ENCODE data around the gene XPOT. TPM values are rescaled to one million over a fixed set of nuclear protein-coding genes. Genes with fewer than 3 reads are reported as not detected.
A peak's percentile ranks its signal among the peaks of the same experiment; 100 is the strongest.

The XPOT gene
- total and polyA plus RNA-seq, 5 donors = 8.9 to 33.3 (median 25.9) TPM

DNA sequence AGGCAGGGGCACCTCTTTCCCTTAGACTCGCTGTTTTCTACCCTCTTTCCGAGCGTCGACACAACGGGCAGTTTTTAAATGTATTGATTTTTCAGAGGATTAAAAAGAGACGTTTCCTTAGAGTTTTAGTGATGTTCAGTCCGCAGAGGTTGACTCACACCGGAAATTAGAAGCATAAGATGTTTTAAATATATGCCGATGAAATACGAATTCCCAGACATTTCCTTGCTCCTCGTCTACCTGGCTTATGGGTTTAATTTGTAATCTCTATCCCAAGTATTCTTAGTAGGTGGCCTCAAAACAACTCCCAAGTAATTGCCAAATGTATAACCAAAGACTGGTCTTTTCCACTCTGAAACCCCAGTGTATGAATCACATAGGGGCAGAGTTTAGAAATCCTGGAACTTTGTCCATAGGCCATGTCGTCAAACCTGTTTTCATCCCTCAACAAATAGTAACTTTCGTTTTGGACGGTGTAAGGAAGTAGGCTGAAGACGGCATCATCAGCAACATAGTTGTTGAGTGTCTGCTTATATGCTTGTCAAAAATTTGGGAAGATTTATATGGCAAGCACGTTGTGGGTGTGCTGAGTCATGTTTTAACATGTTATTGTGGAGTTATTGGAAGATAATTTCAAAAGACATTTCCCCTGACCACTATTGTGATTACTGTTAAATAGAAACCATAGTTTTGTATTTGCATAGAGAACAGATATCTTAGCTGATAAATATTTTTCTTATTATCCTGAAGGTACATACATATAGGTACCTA is 48.6 kb downstream of the XPOT start:
- peak; percentile 34 to 64 for ATAC-seq
- Histone ChIP-seq H3K4me1 (ENCODE audit: control insufficient read depth, insufficient read depth, low read length) (no peaks in the 10 kb centered on the region), H3K27me3 (ENCODE audit: control insufficient read depth, insufficient read depth) (no peaks in the 10 kb centered on the region), H3K27ac (ENCODE audit: low read length) (peak overlapping the region; percentile 95), H3K9me3 (ENCODE audit: control insufficient read depth, low read length) (no peaks in the 10 kb centered on the region), H3K4me3 (ENCODE audit: low read length) (peak overlapping the region; percentile 92)
- intact Hi-C loops (cut with DNase I) = no loop called here
- WGBS = under 1% methylated on average over 16 of the region's 16 CpGs
- DNase-seq = no peak

DNA sequence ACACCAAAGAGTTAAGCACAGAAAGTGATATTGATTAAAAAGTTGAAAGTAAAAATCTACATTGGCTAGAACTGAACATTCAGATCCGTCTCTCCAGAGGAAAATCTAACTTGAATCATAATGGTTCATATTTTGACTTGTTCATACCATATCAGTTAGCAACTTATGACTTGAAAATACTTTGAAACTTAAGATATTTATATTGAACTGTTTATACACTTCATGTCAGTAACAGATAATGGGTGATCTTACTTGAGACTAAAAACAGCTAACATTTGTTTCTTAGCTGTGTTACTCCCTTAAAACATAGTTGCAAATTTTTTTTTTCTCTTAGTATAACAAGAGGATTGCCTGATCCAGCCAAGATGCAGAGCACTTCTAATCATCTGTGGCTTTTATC is 51.3 kb downstream of the XPOT start:
- no peak overlapping the region for H3K4me3 ChIP-seq (ENCODE audit: low read length)
- no peak for ATAC-seq
- H3K27ac ChIP-seq (ENCODE audit: low read length) = no peak overlapping the region
- intact Hi-C loops (cut with DNase I) = no loop called here
- H3K27me3 ChIP-seq (ENCODE audit: control insufficient read depth, insufficient read depth) = no peaks in the 10 kb centered on the region
- WGBS = 80% methylated on average over 1 of the region's 1 CpG
- no peak for DNase-seq
- no peaks in the 10 kb centered on the region for H3K9me3 ChIP-seq (ENCODE audit: control insufficient read depth, low read length)
- H3K4me1 ChIP-seq (ENCODE audit: control insufficient read depth, insufficient read depth, low read length) = no peaks in the 10 kb centered on the region

DNA sequence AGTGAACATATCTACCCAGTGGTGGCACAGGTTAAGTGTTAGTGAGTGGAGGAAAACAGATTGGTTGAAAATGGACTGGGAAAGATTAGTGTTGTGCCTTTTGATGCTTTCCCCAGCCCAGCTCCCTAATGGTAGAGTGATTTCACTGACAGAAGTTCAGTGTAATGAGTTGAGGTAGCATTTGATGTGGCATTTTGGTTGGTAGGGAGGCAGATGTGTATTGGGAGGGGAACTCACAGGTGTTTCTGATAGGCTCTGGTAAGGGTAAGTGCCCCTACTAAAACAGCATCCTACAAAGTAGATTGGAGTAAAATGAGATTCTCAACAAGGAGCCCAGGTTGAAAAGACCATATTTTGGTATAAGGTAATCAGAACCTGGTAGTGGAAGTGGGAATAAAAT is 51.9 kb downstream of the XPOT start:
- intact Hi-C loops (cut with DNase I) = no loop called here
- DNase-seq (no peak), ATAC-seq (no peak)
- H3K27ac ChIP-seq (ENCODE audit: low read length) = no peak overlapping the region
- H3K27me3 ChIP-seq (ENCODE audit: control insufficient read depth, insufficient read depth) = no peaks in the 10 kb centered on the region
- H3K4me3 ChIP-seq (ENCODE audit: low read length) = no peak overlapping the region
- no peaks in the 10 kb centered on the region for H3K9me3 ChIP-seq (ENCODE audit: control insufficient read depth, low read length)
- no peaks in the 10 kb centered on the region for H3K4me1 ChIP-seq (ENCODE audit: control insufficient read depth, insufficient read depth, low read length)

DNA sequence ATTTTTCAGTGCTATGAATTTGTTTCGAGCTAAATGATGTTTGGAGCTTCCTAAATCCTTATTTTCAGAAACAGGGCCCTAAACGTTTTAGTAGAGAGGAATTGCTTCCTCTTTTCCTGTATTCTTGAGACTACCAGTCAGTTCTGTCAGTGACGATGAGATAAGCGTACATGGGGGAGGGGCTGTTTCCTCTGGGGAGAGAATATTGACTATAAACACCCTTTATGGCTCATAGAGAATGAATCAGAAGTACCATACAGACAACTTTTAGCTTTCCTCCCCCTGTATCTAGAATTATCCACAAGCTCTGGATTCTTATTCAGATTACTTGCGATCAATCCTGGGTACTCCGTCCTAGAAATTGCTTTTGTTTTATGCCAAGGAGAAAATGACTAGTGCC is 52.8 kb downstream of the XPOT start:
- no peak overlapping the region for H3K27ac ChIP-seq (ENCODE audit: low read length)
- DNase-seq (no peak), ATAC-seq (no peak)
- WGBS = 50% methylated on average over 6 of the region's 6 CpGs
- no peaks in the 10 kb centered on the region for H3K27me3 ChIP-seq (ENCODE audit: control insufficient read depth, insufficient read depth)
- no peaks in the 10 kb centered on the region for H3K4me1 ChIP-seq (ENCODE audit: control insufficient read depth, insufficient read depth, low read length)
- H3K4me3 ChIP-seq (ENCODE audit: low read length) = no peak overlapping the region
- H3K9me3 ChIP-seq (ENCODE audit: control insufficient read depth, low read length) = no peaks in the 10 kb centered on the region
- intact Hi-C loops (cut with DNase I) = no loop called here

DNA sequence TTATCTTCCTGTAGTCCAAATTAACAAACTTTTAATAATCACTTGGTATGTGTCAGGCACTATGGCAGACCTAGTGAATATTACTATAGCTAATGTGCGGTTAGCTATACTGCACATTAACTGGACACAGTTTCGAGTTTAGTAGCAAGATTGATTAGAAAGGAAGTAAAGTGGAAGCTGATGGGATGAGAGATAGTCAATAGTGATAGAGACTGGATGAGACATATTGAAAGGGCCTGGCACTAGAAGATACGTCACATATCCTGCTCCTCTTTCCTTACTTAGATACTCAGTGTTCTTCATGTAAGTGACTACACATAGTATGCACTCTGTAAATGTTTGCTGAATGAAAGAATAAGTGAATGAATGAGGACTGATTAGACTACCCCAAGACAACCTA is 53.3 kb downstream of the XPOT start:
- DNase-seq (no peak), ATAC-seq (no peak)
- intact Hi-C loops (cut with DNase I) = no loop called here
- Histone ChIP-seq H3K27ac (ENCODE audit: low read length) (no peak overlapping the region), H3K4me1 (ENCODE audit: control insufficient read depth, insufficient read depth, low read length) (no peaks in the 10 kb centered on the region), H3K27me3 (ENCODE audit: control insufficient read depth, insufficient read depth) (no peaks in the 10 kb centered on the region), H3K9me3 (ENCODE audit: control insufficient read depth, low read length) (no peaks in the 10 kb centered on the region), H3K4me3 (ENCODE audit: low read length) (no peak overlapping the region)
- 82% methylated on average over 3 of the region's 3 CpGs for WGBS

DNA sequence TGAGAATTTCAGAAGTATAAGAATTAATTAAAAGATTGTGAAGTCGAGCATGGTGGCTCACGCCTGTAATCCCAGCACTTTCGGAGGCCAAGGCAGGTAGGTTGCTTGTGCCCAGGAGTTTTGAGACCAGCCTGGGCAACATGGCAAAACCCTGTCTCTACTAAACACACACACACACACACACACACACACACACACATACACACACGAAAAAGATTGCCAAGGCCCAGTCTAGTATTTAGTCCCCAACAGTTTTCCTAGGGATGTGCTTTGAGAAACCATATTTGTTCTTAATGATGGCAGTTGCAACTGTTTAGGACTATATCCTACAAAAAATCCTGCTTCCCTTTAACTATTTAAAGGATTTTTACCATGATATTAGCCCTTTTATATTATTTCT is 53.7 kb downstream of the XPOT start:
- no peaks in the 10 kb centered on the region for H3K4me1 ChIP-seq (ENCODE audit: control insufficient read depth, insufficient read depth, low read length)
- DNase-seq (no peak), ATAC-seq (no peak)
- intact Hi-C loops (cut with DNase I) = no loop called here
- no peaks in the 10 kb centered on the region for H3K9me3 ChIP-seq (ENCODE audit: control insufficient read depth, low read length)
- no peaks in the 10 kb centered on the region for H3K27me3 ChIP-seq (ENCODE audit: control insufficient read depth, insufficient read depth)
- no peak overlapping the region for H3K4me3 ChIP-seq (ENCODE audit: low read length)
- 82% methylated on average over 4 of the region's 4 CpGs for WGBS
- no peak overlapping the region for H3K27ac ChIP-seq (ENCODE audit: low read length)

DNA sequence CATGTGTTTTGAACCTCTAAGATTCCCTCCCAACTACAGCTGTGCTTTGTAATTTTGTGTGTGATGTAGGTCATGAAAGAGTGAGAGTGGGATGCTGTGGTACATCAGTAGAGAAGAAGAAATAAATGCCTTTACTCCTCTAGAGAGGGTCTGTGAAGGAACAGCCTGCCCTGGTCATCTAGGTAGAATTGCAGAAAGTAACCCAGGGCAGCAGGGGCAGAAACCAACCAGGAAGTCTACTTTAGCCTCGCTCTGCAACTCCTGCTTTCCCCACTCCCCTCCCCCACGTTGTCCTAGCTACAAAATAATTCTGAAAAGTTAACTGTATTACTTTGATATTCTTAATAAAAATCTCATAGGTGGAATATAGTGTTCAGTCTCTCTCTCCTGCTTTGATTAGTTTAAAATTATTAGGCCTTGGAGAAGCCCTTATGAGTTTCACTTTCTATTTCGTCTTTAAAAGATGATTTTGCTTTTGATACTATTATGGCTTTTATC is 55.3 kb downstream of the XPOT start:
- peak in 1 of 3 donors; percentile 28 for DNase-seq
- Histone ChIP-seq H3K27me3 (ENCODE audit: control insufficient read depth, insufficient read depth) (no peaks in the 10 kb centered on the region), H3K9me3 (ENCODE audit: control insufficient read depth, low read length) (no peaks in the 10 kb centered on the region), H3K27ac (ENCODE audit: low read length) (peak overlapping the region; percentile 21), H3K4me1 (ENCODE audit: control insufficient read depth, insufficient read depth, low read length) (no peaks in the 10 kb centered on the region), H3K4me3 (ENCODE audit: low read length) (peak overlapping the region; percentile 64)
- WGBS = 32% methylated on average over 3 of the region's 3 CpGs
- intact Hi-C loops (cut with DNase I) = no loop called here
- peak; percentile 62 to 65 for ATAC-seq

DNA sequence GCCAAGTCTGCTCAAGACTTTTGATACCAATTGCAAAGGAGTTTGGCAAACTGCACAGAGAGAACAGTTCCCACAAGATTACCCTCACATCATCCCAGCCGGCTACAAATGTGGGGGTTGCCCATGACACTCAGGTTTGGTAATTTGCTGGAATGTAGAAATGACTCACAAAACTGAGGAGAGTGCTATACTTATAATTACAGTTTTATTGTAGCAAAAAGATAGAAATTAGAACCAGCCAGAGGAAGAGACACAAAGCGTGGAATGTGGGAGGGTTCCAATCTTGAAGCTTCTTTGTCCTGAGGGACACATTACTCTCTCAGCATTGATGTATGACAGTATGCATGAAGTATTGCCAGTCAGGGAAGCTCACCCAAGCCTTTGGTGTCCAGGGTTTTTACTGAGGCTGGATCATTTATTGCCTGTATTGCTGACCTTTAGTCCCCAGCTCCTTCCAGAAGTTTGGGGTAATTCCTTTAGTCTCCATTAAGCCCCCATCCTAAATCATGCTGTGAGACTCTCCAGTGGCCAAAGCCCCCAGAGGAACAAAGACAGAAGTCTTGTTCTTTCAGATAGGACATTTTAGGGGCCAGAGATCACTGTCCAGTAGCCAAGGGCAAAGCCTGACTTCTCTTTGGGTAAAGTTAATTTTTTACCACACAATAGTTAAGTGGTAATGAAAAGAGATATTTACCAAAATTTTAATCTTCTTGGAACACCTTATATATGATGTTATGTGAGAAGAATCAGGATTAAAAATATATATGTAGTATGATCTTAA is 57.6 kb downstream of the XPOT start:
- intact Hi-C loops (cut with DNase I) = no loop called here
- ATAC-seq = no peak
- no peaks in the 10 kb centered on the region for H3K4me1 ChIP-seq (ENCODE audit: control insufficient read depth, insufficient read depth, low read length)
- no peak overlapping the region for H3K4me3 ChIP-seq (ENCODE audit: low read length)
- H3K27me3 ChIP-seq (ENCODE audit: control insufficient read depth, insufficient read depth) = no peaks in the 10 kb centered on the region
- no peaks in the 10 kb centered on the region for H3K9me3 ChIP-seq (ENCODE audit: control insufficient read depth, low read length)
- 68% methylated on average over 2 of the region's 2 CpGs for WGBS
- no peak overlapping the region for H3K27ac ChIP-seq (ENCODE audit: low read length)
- no peak for DNase-seq

DNA sequence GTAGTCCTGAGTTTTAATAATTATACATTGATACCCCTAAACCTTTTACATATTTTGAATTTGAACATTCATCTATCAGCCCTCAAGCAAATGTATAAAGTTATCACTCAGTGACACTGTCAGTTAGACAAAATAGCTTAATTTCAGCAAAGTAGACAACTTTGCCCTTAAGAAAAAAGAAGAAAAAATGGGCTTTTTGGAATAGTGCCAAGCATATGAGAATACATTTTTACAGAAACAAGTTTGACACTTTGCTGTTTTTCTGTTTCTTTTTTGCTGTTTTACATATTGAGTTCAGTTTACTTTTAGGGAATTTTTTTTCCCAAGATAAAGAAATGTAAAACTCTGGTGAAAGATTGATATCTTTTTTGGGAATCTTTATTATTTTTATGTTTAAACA is 62.0 kb downstream of the XPOT start:
- Histone ChIP-seq H3K4me1 (ENCODE audit: control insufficient read depth, insufficient read depth, low read length) (peaks cover 5% of the 10 kb centered on the region), H3K27ac (ENCODE audit: low read length) (no peak overlapping the region), H3K9me3 (ENCODE audit: control insufficient read depth, low read length) (no peaks in the 10 kb centered on the region), H3K4me3 (ENCODE audit: low read length) (no peak overlapping the region), H3K27me3 (ENCODE audit: control insufficient read depth, insufficient read depth) (no peaks in the 10 kb centered on the region)
- no peak for ATAC-seq
- no peak for DNase-seq
- intact Hi-C loops (cut with DNase I) = no loop called here

DNA sequence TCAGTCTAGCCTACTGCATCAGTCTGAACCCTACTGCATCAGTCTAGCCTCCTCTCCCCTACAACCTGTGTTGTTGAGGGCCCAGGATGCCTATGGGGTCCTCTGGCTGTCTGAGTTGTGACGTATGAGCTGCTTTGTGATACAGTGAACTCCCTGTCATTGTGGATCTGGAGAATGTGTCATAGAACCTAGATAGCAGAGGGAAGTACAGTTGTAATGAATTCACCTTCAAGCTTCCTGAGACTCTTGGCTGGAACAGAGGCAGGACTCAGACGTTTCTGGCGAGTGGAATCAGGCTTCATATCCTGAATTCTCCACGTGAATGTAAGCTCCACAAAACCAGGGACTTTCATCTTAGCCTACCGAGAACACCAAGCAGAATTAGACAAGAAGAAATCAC is 64.8 kb downstream of the XPOT start:
- Histone ChIP-seq H3K9me3 (ENCODE audit: control insufficient read depth, low read length) (no peaks in the 10 kb centered on the region), H3K4me3 (ENCODE audit: low read length) (no peak overlapping the region), H3K4me1 (ENCODE audit: control insufficient read depth, insufficient read depth, low read length) (peaks cover 5% of the 10 kb centered on the region), H3K27ac (ENCODE audit: low read length) (peak overlapping the region; percentile 23), H3K27me3 (ENCODE audit: control insufficient read depth, insufficient read depth) (no peaks in the 10 kb centered on the region)
- intact Hi-C loops (cut with DNase I) = no loop called here
- ATAC-seq (no peak), DNase-seq (no peak)
- WGBS = 49% methylated on average over 5 of the region's 5 CpGs

DNA sequence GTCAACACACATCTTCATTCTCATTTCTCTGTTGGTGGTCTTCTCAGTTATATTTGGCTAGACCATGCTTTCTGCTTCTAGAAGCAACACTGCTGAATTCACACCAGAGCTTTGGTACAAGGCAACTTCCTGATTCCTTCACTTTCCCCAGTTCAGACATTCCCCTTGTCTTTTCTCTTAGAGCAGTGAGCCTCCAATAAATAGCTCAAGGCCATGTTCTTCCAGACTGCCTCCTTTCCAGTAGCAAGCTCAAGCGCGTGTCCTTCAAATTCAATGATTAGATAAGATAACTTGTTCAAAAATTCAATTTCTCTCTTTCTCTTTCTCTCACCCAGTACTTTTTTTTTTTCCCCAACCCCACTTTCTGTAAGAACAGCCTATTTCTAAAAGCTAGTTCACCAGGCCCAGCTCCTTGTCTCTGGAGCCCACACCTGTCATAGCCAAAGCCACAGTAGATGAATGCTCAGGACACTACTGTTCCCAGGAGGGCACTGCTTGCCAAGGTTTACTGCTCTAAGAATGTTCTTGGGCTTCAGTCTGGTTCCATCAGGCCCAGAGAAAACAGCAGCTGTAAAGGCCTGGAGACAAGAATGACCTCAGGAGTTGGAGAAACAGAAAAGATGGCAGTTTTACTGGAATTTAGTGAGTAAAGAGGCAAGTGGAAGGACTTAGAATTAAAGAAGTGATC is 65.4 kb downstream of the XPOT start:
- H3K4me1 ChIP-seq (ENCODE audit: control insufficient read depth, insufficient read depth, low read length) = peaks cover 5% of the 10 kb centered on the region
- 64% methylated on average over 2 of the region's 2 CpGs for WGBS
- intact Hi-C loops (cut with DNase I) = no loop called here
- no peaks in the 10 kb centered on the region for H3K9me3 ChIP-seq (ENCODE audit: control insufficient read depth, low read length)
- no peak overlapping the region for H3K4me3 ChIP-seq (ENCODE audit: low read length)
- no peaks in the 10 kb centered on the region for H3K27me3 ChIP-seq (ENCODE audit: control insufficient read depth, insufficient read depth)
- H3K27ac ChIP-seq (ENCODE audit: low read length) = peak overlapping the region; percentile 23
- DNase-seq = peak in 1 of 3 donors; percentile 47
- ATAC-seq = peak; percentile 49 to 58
